Hematopoietic multipotent progenitor cell (in vitro differentiated cells): ENCODE results near the gene EPB41L4A. TPM values are rescaled to one million over a fixed set of nuclear protein-coding genes. Genes with fewer than 3 reads are reported as not detected.

Source experiments
- DNase-seq, 3 donors: peaks; one replicate each; pipeline ENCODE4 v3.0.0-alpha.2; 2011 to 2015; ENCODE audit warnings: low read depth in 2 of 3, low spot score in 2 of 3
- small RNA-seq: library from RNA; depleted of rRNA; stranded (forward); fragments of <200 nt; gene quantifications from one replicate; pipeline ENCODE3, GENCODE V24; 2012
- total RNA-seq: library from RNA; depleted of rRNA; stranded (reverse); fragments of >200 nt; gene quantifications from one replicate; pipeline ENCODE4 v1.2.3, GENCODE V29; 2012

Gene EPB41L4A
- total RNA-seq, 1 donor: under 0.01 TPM

DNA sequence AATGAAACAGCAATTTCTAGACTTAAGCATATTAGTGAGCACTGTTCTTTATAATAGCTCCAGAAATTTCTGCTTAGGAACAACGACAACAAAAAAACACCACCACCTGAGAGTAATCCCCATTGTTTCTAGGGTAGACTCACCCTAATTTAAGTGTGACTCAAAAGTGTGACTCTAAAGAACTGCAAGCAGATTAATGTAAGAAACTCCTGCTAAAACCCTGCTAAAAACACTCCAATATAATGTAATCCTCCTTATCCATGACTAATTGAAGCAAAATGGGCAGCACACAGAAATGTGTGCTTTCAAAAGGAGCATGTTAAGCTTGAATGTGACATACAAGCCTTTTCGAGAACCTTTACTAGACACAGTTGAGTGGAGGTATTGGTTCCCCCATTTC is 296.0 kb downstream of the EPB41L4A start:
- DNase-seq: no peak

DNA sequence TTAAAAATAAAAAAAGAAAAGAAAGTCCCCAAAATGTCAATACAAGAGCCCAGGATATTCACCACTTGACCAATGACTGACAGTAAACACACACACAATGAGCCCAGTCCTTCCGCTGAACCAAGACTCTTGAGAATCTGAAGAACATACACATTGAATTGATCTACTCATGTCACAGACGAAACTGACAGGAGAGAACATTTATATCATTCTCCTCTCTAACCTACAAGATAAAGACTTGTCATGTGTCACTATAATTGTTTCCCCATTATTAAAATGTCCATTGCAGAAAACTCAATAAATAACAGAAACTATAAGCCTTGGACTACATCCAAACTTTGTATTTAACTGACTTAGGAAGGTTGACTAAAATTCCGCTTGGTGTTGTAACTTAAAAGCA is 296.7 kb downstream of the EPB41L4A start:
- no peak for DNase-seq

DNA sequence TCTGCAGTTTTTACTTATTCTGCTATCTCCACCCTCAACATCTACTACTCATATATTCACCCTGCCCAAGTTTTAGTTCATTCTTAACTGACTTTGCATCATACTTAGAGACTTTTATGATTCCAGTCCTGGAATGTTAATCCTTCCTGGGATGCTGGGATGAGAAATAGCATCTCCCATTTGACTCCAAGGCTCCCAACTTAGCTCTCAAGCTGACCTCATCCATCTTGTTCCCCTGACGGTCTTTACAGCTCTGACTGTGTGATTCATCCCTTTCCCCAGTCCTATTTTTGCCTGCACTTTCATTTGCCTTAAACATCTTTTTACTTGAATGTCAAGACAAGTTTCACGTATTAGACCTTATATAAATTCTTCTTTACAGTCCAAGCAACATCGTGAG is 297.8 kb downstream of the EPB41L4A start:
- no peak for DNase-seq

DNA sequence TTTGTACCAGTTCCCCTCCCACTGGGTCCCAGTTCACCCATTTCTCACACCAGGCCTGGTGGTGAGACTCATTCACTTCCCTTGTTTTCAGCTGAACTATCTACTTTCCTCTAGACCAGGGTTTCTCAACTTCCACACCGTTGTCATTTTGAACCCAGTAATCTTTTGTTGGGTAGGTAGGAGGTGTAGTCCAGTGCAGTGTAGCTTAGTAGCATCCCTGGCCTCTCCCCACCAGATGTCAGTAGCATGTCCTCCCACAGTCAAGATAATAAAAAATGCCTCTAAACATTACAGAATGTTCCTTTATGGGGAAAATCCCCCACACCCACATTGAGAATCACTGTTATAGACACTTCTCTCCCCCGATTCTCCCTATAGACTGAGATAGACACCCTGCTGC is 299.1 kb downstream of the EPB41L4A start:
- DNase-seq: no peak

DNA sequence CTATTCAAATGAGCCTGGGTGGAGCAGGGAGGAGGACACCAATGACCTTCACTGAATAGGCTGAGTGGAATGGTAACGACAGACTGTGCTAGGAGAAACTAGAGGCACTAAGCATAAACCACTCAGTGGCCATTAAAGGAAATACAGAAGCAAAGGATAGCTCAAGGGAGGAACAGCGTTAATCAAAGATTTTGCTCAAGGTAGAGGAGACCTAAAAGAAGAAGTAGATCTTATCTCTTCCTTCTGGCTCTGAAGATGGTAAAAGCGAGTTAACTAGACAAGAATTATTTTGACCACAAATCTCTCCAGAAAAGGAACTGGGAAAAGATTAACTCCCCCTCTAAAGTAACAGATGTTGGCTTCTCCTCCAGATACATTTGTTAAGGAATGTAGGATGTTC is 299.6 kb downstream of the EPB41L4A start:
- peak in 1 of 3 donors; percentile 30 for DNase-seq

DNA sequence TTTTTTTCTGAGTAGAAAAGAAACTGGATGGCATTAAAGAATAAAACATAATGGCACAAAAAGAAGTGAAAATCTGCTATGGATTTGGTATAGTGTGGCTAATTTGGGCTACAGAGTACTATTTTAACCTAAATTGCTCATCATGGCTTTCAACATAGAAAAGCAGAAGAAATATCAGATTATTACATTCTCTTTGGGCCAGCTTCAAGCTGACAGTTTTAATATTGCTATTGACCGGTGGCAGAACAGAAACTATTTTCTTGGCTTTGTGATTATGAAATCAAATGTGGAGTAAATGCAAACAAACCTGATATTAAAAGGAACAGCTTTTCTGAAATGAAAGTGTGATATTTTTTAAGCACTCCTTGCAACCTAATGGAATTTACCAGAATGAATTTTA is 301.5 kb downstream of the EPB41L4A start:
- no peak for DNase-seq

DNA sequence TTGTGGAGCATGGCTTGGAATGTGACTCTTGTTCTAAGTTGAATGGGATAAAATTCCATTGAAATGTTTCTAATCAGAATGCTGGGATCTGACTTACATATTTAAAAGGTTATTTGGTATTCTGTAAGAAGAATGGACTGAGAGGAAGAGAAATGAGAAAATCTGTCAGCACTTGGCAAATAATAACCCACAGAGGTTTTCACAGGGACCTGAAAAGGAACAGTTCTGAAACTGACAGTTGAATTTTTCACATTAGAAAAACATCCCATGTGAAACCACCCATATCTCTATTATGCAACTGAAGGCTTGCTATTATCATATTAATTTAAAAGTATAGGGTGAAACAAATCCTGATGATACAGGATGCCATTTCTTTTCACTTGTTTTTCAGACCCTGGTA is 302.7 kb downstream of the EPB41L4A start:
- no peak for DNase-seq

DNA sequence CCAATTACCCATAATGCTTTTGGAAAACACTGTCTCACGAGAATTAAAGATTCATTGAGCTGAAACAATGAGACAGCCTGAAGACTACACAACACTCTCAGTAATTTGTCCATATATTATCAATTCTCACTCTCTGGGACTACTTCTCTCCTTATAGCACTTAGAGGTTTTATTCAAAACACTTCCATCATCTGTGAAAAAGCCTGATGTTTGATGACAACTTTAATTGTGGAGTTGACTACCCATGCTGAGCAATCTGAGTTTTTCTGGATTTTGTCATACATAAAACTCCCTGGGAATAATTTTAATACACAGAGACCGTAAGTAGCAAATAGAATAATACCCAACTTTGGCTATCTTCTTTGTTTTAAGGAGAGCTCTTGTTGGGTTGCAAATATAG is 305.5 kb downstream of the EPB41L4A start:
- no peak for DNase-seq

Small RNA genes lying within 50 kb of the gene (small RNA-seq; reads per million reads assigned to genes)
- gene AC010265.1 (not detected), gene HMGB3P16 (not detected), gene SNORA13 (354 reads per million, percentile 98 among the genes with 10 or more reads in this experiment)
